HL-60 (cell line): ENCODE data around the gene HDAC8.

Source experiments
- DNase-seq, 2 experiments: peaks; one replicate each; pipeline ENCODE4 v3.0.0-alpha.2; 2010 to 2020; ENCODE audit warnings: low read depth in 1 of 2, low spot score in 1 of 2
- H3K27ac ChIP-seq: fragments of 250-450 bp; sonication (Bioruptor Pico); replicated peaks from 2 replicates; pipeline ENCODE4 v1.5.1; 2020; ENCODE audit warnings: mild to moderate bottlenecking, moderate library complexity
- H3K27me3 ChIP-seq: fragments of 250-450 bp; sonication (Bioruptor Pico); 2 replicates; pipeline ENCODE4 v1.5.1; 2021; ENCODE audit warnings: mild to moderate bottlenecking, moderate library complexity; ENCODE audit not compliant: insufficient read depth, poor library complexity, severe bottlenecking
- H3K4me3 ChIP-seq: replicated peaks from 2 replicates; pipeline ENCODE4 v1.5.1; 2011; ENCODE audit warnings: mild to moderate bottlenecking, control low read depth, low read length; ENCODE audit not compliant: insufficient read depth
- CTCF ChIP-seq: IDR thresholded peaks from one replicate; pipeline ENCODE4 v1.5.1; 2011; ENCODE audit warnings: low read length, control low read depth, inconsistent platforms; ENCODE audit not compliant: insufficient read depth
- GABPA ChIP-seq: IDR thresholded peaks from 2 replicates; pipeline ENCODE4 v1.6.1; 2012; ENCODE audit warnings: low read depth
- POLR2AphosphoS5 ChIP-seq: IDR thresholded peaks from 2 replicates; pipeline ENCODE4 v1.6.1; 2012; ENCODE audit warnings: low read depth
- REST ChIP-seq: IDR thresholded peaks from 2 replicates; pipeline ENCODE4 v1.6.1; 2012; ENCODE audit warnings: low read depth; ENCODE audit not compliant: insufficient replicate concordance
- SPI1 ChIP-seq: IDR thresholded peaks from 2 replicates; pipeline ENCODE4 v1.6.1; 2012; ENCODE audit warnings: low read depth, mild to moderate bottlenecking, borderline replicate concordance

HDAC8 gene

DNA sequence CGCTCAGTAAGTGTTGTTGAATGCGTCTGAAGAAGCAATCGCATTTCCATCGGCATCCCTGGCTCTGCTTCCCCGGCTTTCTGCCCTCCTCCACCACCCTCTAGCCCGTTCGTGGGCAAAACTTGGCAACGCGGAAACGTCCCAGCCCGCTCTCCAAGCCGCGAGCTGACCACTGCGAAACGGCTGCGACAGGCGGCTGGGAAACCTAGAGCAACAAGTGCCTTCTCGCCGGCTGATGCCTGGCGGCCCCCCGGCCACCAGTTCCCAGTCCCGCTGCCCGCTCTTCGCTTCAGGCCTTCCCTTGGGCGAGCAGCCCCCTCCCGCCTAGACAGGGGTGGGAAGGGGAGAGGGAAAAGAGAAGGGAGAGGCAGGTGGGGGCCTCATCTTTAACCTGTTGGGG lies 267.8 kb downstream of the HDAC8 start:
- no peak for DNase-seq
- H3K27ac ChIP-seq, result no peak overlapping the region
- no peak for TF ChIP-seq CTCF
- TF ChIP-seq GABPA, result no peak
- no peak for TF ChIP-seq SPI1
- TF ChIP-seq REST, result no peak
- TF ChIP-seq POLR2AphosphoS5, result no peak
- 0 out of 2 replicates have a peak overlapping the region, but pooled peaks have one; percentile 40 for H3K4me3 ChIP-seq
- H3K27me3 ChIP-seq, result peaks cover 51% of the 10 kb centered on the region

GRCh38 chrX:72301781-72302180 lies 270.9 kb downstream of the HDAC8 start:
- no peak for DNase-seq
- TF ChIP-seq GABPA (no peak), SPI1 (no peak), CTCF (no peak), POLR2AphosphoS5 (no peak)
- Histone ChIP-seq H3K4me3 (no peak overlapping the region), H3K27ac (no peak overlapping the region), H3K27me3 (peaks cover 37% of the 10 kb centered on the region)

GRCh38 chrX:72299891-72300630 lies 272.6 kb downstream of the HDAC8 start:
- peaks cover 27% of the 10 kb centered on the region for H3K27me3 ChIP-seq
- no peak for DNase-seq
- H3K27ac ChIP-seq, result no peak overlapping the region
- H3K4me3 ChIP-seq, result no peak overlapping the region
- TF ChIP-seq POLR2AphosphoS5 (no peak), CTCF (no peak), GABPA (no peak), REST (no peak), SPI1 (no peak)
